Lung (tissue), 12 donors: ENCODE data around the gene PDAP1. TPM values are rescaled to one million over a fixed set of nuclear protein-coding genes. Genes with fewer than 3 reads are reported as not detected.

Source experiments
- ATAC-seq: fragments of 200-7000 bp; cut with Tn5 transposase; one replicate; pipeline ENCODE4 v1.9.1; 2020; ENCODE audit warnings: moderate number of reproducible peaks; ENCODE audit not compliant: insufficient read depth, low FRiP score
- DNase-seq, 3 donors: peaks; one replicate each; pipeline ENCODE4 v3.0.0-alpha.2; 2013 to 2017
- H3K27ac ChIP-seq, 2 donors: one replicate each; pipeline ENCODE4 v1.5.1; 2013; ENCODE audit warnings: mild to moderate bottlenecking in 2 of 2, moderate library complexity in 2 of 2, control low read depth in 1 of 2, inconsistent platforms in 1 of 2, low read depth in 1 of 2, low read length in 1 of 2
- H3K27me3 ChIP-seq, 3 donors: one replicate each; pipeline ENCODE4 v1.5.1; 2013; ENCODE audit warnings: low read length in 2 of 3; ENCODE audit not compliant: control insufficient read depth in 3 of 3, insufficient read depth in 3 of 3
- H3K36me3 ChIP-seq, 4 donors: one replicate each; pipeline ENCODE4 v1.5.1; 2013; ENCODE audit warnings: low read length in 4 of 4, mild to moderate bottlenecking in 1 of 4, moderate library complexity in 1 of 4; ENCODE audit not compliant: control insufficient read depth in 4 of 4, insufficient read depth in 4 of 4
- H3K4me1 ChIP-seq, 5 donors: one replicate each; pipeline ENCODE4 v1.5.1; 2013; ENCODE audit warnings: low read length in 5 of 5, mild to moderate bottlenecking in 2 of 5, moderate library complexity in 1 of 5; ENCODE audit not compliant: control insufficient read depth in 5 of 5, insufficient read depth in 5 of 5
- H3K4me3 ChIP-seq: one replicate; pipeline ENCODE4 v1.5.1; 2013; ENCODE audit warnings: mild to moderate bottlenecking, control low read depth, moderate library complexity
- H3K9ac ChIP-seq, 2 donors: one replicate each; pipeline ENCODE4 v1.5.1; 2013; ENCODE audit warnings: low read length in 2 of 2, control low read depth in 1 of 2; ENCODE audit not compliant: insufficient read depth in 1 of 2
- H3K9me3 ChIP-seq, 4 donors: one replicate each; pipeline ENCODE4 v1.5.1; 2013; ENCODE audit warnings: low read length in 3 of 4, mild to moderate bottlenecking in 1 of 4, moderate library complexity in 1 of 4; ENCODE audit not compliant: control insufficient read depth in 4 of 4, insufficient read depth in 3 of 4
- CTCF ChIP-seq: IDR thresholded peaks from 2 replicates; pipeline ENCODE4 v1.5.1; 2012; ENCODE audit warnings: mild to moderate bottlenecking; ENCODE audit errors: control extremely low read depth, extremely low read depth
- WGBS, 2 donors: extraction: QIAGEN DNeasy Blood & Tissue Kit; methylation state at CpG; one replicate each; pipeline ENCODE4 v1.1.7; 2013; 5-methylcytosine and 5-hydroxymethylcytosine counted together
- polyA plus RNA-seq, 2 donors: library from polyadenylated mRNA; stranded (reverse); fragments of 200-250 nt; gene quantifications; one replicate each; pipeline ENCODE4 v1.2.1, GENCODE V29; 2013
- total RNA-seq, 2 donors: library from RNA; depleted of rRNA in 1 of 2; stranded (reverse); fragments of >200 nt in 1 of 2; gene quantifications; one replicate each; pipeline ENCODE4 v1.2.1, GENCODE V29; 2014 to 2021
- donor health status: control.
- donor health status: control.
- donor health status: Bipolar disorder and iron deficiency.
- donor health status: healthy.
- donor health status: DM: yes; HTN: yes; CAD: no.

PDAP1 gene
- total and polyA plus RNA-seq, 4 donors, result 20.5 to 191 (median 113) TPM

DNA sequence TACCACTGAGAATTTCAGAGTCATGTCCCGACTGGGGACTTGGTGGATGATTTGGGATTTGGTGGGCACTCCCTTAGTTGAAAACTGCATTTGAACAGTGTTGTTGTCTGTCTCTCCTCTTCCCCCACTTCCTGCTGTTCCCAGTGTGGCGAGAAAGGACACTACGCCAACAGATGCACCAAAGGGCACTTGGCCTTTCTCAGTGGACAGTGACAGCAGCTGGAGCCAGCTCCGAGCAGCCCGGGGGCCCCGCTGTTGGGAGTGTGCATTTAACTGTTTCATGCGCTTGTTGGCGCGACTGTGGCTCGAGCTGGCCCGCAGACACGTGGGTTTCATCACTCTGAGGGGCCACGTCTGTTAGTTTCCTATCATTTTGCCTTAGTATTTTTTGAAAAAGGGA is 47.9 kb upstream of the PDAP1 start:
- no peaks in the 10 kb centered on the region for H3K9me3 ChIP-seq
- no peaks in the 10 kb centered on the region for H3K27me3 ChIP-seq
- DNase-seq (no peak), ATAC-seq (no peak)
- peaks cover 0 to 2% (median 0%) of the 10 kb centered on the region in 5 donors for H3K4me1 ChIP-seq
- peaks cover 3 to 72% (median 44%) of the 10 kb centered on the region in 4 donors for H3K36me3 ChIP-seq
- no peak overlapping the region for H3K27ac ChIP-seq
- TF ChIP-seq CTCF, result no peak
- WGBS, 2 donors, result 78 to 79% methylated on average over 13 of the region's 13 CpGs
- H3K9ac ChIP-seq, result no peak overlapping the region
- H3K4me3 ChIP-seq, result no peak overlapping the region

DNA sequence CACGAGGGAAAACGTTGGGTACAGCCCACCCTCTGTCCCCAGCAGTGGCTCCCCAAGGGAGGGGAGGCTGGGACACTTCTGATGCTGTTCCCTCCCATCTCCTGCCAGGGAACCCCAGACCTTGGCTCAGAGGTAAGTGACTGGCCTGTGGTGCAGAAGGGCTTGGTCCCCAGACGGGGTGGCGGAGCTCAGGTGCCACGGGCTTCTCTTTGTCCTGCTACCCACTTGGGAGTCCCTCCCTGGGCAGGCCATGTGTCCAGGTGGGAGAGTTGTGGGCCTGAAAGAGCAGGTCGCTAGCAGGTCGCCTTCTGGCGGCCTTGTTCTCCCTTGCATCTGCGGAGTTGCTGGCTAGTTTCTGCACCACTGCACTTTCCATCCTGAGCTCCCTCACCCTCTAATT is 47.5 kb upstream of the PDAP1 start:
- DNase-seq (no peak), ATAC-seq (no peak)
- no peak overlapping the region for H3K4me3 ChIP-seq
- H3K4me1 ChIP-seq, result peaks cover 0 to 1% (median 0%) of the 10 kb centered on the region in 5 donors
- no peak for TF ChIP-seq CTCF
- H3K9me3 ChIP-seq, result no peaks in the 10 kb centered on the region
- 81 to 89% methylated on average over 9 of the region's 9 CpGs for WGBS, 2 donors
- H3K9ac ChIP-seq, result no peak overlapping the region
- peaks cover 3 to 74% (median 45%) of the 10 kb centered on the region in 4 donors for H3K36me3 ChIP-seq
- no peak overlapping the region for H3K27ac ChIP-seq
- no peaks in the 10 kb centered on the region for H3K27me3 ChIP-seq

GRCh38 chr7:99453105-99453504 is 44.7 kb upstream of the PDAP1 start:
- 88 to 92% methylated on average over 11 of the region's 11 CpGs for WGBS, 2 donors
- ATAC-seq, result no peak

More at GRCh38 chr7:99453105-99453504, 44.7 kb upstream of the PDAP1 start:
- H3K9me3 ChIP-seq, result no peaks in the 10 kb centered on the region
- no peaks in the 10 kb centered on the region for H3K4me1 ChIP-seq
- H3K36me3 ChIP-seq, result peaks cover 0 to 88% (median 35%) of the 10 kb centered on the region in 4 donors
- no peak for DNase-seq
- no peak for TF ChIP-seq CTCF
- H3K27me3 ChIP-seq, result no peaks in the 10 kb centered on the region
- no peak overlapping the region for H3K9ac ChIP-seq
- H3K27ac ChIP-seq, result no peak overlapping the region
- H3K4me3 ChIP-seq, result no peak overlapping the region
